GM23338 (cell line): Measurements from ENCODE around the gene ADAT3.
A peak's percentile ranks its signal among the peaks of the same experiment; 100 is the strongest.

Experiments
- CREB1 ChIP-seq: fragments of 250-450 bp; sonication (Bioruptor Pico); IDR thresholded peaks from 2 replicates; pipeline ENCODE4 v1.5.0; 2020; ENCODE audit warnings: low read depth, mild to moderate bottlenecking, moderate library complexity
- CTCF ChIP-seq, 2 experiments: fragments of 200-600 bp in 1 of 2; sonication (generic) in 1 of 2; conservative IDR thresholded peaks; 2 replicates each; pipeline versions ENCODE4 v1.5.1 to v1.6.1; 2016 to 2017; ENCODE audit warnings: antibody characterized with exemption in 2 of 2, low read depth in 2 of 2, mild to moderate bottlenecking in 2 of 2, moderate library complexity in 1 of 2
- EZH2 ChIP-seq: fragments of 200-600 bp; sonication (generic); IDR thresholded peaks from one replicate; pipeline ENCODE4 v1.8.0; 2017; ENCODE audit warnings: antibody characterized with exemption, mild to moderate bottlenecking, low read depth; ENCODE audit not compliant: unreplicated experiment
- EZH2phosphoT487 ChIP-seq: fragments of 200-600 bp; sonication (generic); IDR thresholded peaks from one replicate; pipeline ENCODE4 v1.8.1; 2018; ENCODE audit warnings: antibody characterized with exemption; ENCODE audit not compliant: unreplicated experiment
- JUNB ChIP-seq: IDR thresholded peaks from one replicate; pipeline ENCODE4 v1.6.1; 2016; ENCODE audit warnings: antibody characterized with exemption; ENCODE audit not compliant: unreplicated experiment
- NANOG ChIP-seq: IDR thresholded peaks from 2 replicates; pipeline ENCODE4 v1.6.1; 2016; ENCODE audit warnings: antibody characterized with exemption, borderline replicate concordance
- POLR2AphosphoS5 ChIP-seq: IDR thresholded peaks from 2 replicates; pipeline ENCODE4 v1.6.1; 2016; ENCODE audit warnings: antibody characterized with exemption, low read depth
- REST ChIP-seq: IDR thresholded peaks from one replicate; pipeline ENCODE4 v1.6.1; 2018; ENCODE audit warnings: antibody characterized with exemption; ENCODE audit not compliant: unreplicated experiment
- STAT1 ChIP-seq: IDR thresholded peaks from one replicate; pipeline ENCODE4 v1.6.1; 2016; ENCODE audit warnings: antibody characterized with exemption; ENCODE audit not compliant: unreplicated experiment
- ZNF114 ChIP-seq: fragments of 250-450 bp; sonication (Bioruptor Pico); IDR thresholded peaks from 2 replicates; pipeline ENCODE4 v1.5.0; 2020; ENCODE audit warnings: mild to moderate bottlenecking, moderate library complexity
- ZNF331 ChIP-seq: fragments of 250-450 bp; sonication (Bioruptor Pico); IDR thresholded peaks from 2 replicates; pipeline ENCODE4 v1.5.0; 2020; ENCODE audit warnings: low read depth, mild to moderate bottlenecking, moderate library complexity
- ZNF462 ChIP-seq: fragments of 250-450 bp; sonication (Bioruptor Pico); IDR thresholded peaks from 2 replicates; pipeline ENCODE4 v1.5.0; 2020; ENCODE audit warnings: mild to moderate bottlenecking, moderate library complexity
- TF ChIP-seq, protein P1 (sequence below): IDR thresholded peaks from 2 replicates; pipeline ENCODE4 v1.6.1; 2016; ENCODE audit warnings: antibody characterized with exemption

DNA sequence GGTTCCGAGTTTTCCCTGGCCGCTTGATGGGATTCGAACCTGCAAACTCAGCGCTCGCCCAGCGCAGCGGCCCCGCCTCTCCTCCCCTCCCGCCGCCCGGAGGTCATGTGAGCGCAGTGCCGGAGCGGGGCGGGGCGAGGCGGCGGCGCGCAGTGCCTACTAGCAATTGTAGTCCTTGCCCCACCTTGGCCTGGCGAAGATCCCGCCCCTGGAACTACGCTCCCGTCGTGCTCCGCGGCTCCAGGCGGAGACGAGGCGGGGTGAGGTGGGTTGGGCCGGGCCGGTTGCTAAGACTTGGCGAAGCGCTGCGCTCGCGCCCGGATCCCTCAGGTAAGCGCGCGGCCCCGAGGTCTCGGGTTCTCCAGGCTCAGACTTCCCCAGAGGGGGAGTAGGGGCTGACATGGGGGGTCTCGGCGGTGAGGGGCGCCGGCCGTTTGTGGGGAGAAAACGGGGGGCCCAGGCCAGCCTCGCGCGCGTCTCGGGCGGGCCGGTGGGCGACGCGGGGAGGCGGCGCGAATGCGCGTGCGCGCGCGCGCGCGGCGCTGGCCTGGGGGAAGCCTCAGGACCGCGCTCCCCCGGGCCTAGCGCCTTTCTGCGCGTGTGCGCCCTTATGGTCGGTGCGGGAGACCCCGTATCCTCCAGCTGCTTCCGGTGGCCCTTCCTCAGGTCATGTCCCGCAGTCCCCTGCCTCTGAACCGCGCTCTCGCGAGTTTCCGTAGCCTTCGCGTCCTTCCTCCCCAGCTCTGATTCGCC is at the start of gene ADAT3, which contains the start of gene SCAMP4:
- TF ChIP-seq CTCF (conservative IDR thresholded peaks at IDR 0.05; ENCODE audit: low read depth in 2 of 2): no peak
- peak; percentile 80 for TF ChIP-seq POLR2AphosphoS5
- TF ChIP-seq REST: no peak
- TF ChIP-seq EZH2: no peak
- peak; percentile 77 for TF ChIP-seq CREB1 (CRISPR knock-in tag)
- TF ChIP-seq EZH2phosphoT487: no peak
- no peak for TF ChIP-seq ZNF331 (CRISPR knock-in tag)
- TF ChIP-seq, protein P1, sequence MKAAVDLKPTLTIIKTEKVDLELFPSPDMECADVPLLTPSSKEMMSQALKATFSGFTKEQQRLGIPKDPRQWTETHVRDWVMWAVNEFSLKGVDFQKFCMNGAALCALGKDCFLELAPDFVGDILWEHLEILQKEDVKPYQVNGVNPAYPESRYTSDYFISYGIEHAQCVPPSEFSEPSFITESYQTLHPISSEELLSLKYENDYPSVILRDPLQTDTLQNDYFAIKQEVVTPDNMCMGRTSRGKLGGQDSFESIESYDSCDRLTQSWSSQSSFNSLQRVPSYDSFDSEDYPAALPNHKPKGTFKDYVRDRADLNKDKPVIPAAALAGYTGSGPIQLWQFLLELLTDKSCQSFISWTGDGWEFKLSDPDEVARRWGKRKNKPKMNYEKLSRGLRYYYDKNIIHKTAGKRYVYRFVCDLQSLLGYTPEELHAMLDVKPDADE: peak; percentile 84
- no peak for TF ChIP-seq STAT1
- TF ChIP-seq ZNF114 (CRISPR knock-in tag): no peak
- no peak for TF ChIP-seq JUNB
- no peak for TF ChIP-seq NANOG
- TF ChIP-seq ZNF462 (CRISPR knock-in tag): no peak
